ENCODE results near the gene KCTD13. TPM values are rescaled to one million over a fixed set of nuclear protein-coding genes. Genes with fewer than 3 reads are reported as not detected.

KCTD13 gene
- total RNA-seq, 4 donors from 2014 or later, result 3.7 to 8.6 (median 6.3) TPM

GRCh38 chr16:29968205-29968604 is 42.2 kb upstream of the KCTD13 start:
- ATAC-seq, result no peak
- H3K4me3 ChIP-seq, result no peak overlapping the region
- H3K27ac ChIP-seq, result no peak overlapping the region
- H3K9me3 ChIP-seq, result no peaks in the 10 kb centered on the region
- H3K36me3 ChIP-seq, result peaks cover 0 to 28% of the 10 kb centered on the region in 2 donors
- no peaks in the 10 kb centered on the region for H3K27me3 ChIP-seq
- TF ChIP-seq CTCF (IDR thresholded peaks at IDR 0.05 in 4 of 5, conservative IDR thresholded peaks at IDR 0.05 in 1 of 5), result no peak
- TF ChIP-seq POLR2A (IDR thresholded peaks at IDR 0.05), result no peak
- in situ Hi-C loops (cut with MboI; ENCODE audit: low sequenced_read_pairs in 4 of 4) (no loop called here), intact Hi-C loops (cut with DNase I; ENCODE audit: low total_unique reads) (no loop called here)
- peaks cover 0 to 3% of the 10 kb centered on the region in 2 donors for H3K4me1 ChIP-seq
- DNase-seq, result no peak

GRCh38 chr16:29963021-29963743 is 37.2 kb upstream of the KCTD13 start:
- Histone ChIP-seq H3K4me1 (peaks cover 6 to 12% of the 10 kb centered on the region in 2 donors), H3K4me3 (peak overlapping the region; percentile 67 to 95 (median 80)), H3K27ac (peak overlapping the region; percentile 74 to 94 (median 88)), H3K36me3 (peaks cover 0 to 16% of the 10 kb centered on the region in 2 donors), H3K27me3 (no peaks in the 10 kb centered on the region), H3K9me3 (no peaks in the 10 kb centered on the region)
- no peak for DNase-seq
- in situ Hi-C loops (cut with MboI; ENCODE audit: low sequenced_read_pairs in 4 of 4), result no loop called here
- ATAC-seq, result no peak
- intact Hi-C loops (cut with DNase I; ENCODE audit: low total_unique reads), result loop anchor here (5.0 kb wide), 1 partner anchor 34 kb away; the partner anchor contains the start of genes HIRIP3 and INO80E
- TF ChIP-seq POLR2A (IDR thresholded peaks at IDR 0.05) (no peak), CTCF (IDR thresholded peaks at IDR 0.05 in 4 of 5, conservative IDR thresholded peaks at IDR 0.05 in 1 of 5) (no peak)

GRCh38 chr16:29962344-29962994 is 36.4 kb upstream of the KCTD13 start:
- DNase-seq, result no peak
- TF ChIP-seq CTCF (IDR thresholded peaks at IDR 0.05 in 4 of 5, conservative IDR thresholded peaks at IDR 0.05 in 1 of 5), result no peak
- no peak for TF ChIP-seq POLR2A (IDR thresholded peaks at IDR 0.05)
- Histone ChIP-seq H3K4me1 (peaks cover 6 to 12% of the 10 kb centered on the region in 2 donors), H3K27ac (peak overlapping the region; percentile 74 to 94 (median 88)), H3K4me3 (peak overlapping the region; percentile 67 to 95 (median 80)), H3K27me3 (no peaks in the 10 kb centered on the region), H3K9me3 (no peaks in the 10 kb centered on the region), H3K36me3 (peaks cover 0 to 12% of the 10 kb centered on the region in 2 donors)
- in situ Hi-C loops (cut with MboI; ENCODE audit: low sequenced_read_pairs in 4 of 4) (no loop called here), intact Hi-C loops (cut with DNase I; ENCODE audit: low total_unique reads) (loop anchor here (5.0 kb wide), 1 partner anchor 35 kb away; the partner anchor contains the start of genes HIRIP3 and INO80E)
- peak in 1 of 2 donors; percentile 28 for ATAC-seq

GRCh38 chr16:29961479-29962343 is 35.7 kb upstream of the KCTD13 start, which contains the start of gene TMEM219:
TMEM219 (plus strand) TSS chr16:29962079; CDS start chr16:29963144, 1,065 bp downstream.
- peak; percentile 95 to 96 for ATAC-seq
- no peaks in the 10 kb centered on the region for H3K9me3 ChIP-seq
- H3K4me3 ChIP-seq, result peak within 1 kb of the TSS; percentile 67 to 95 (median 80)
- H3K27ac ChIP-seq, result peak within 1 kb of the TSS; percentile 74 to 94 (median 88)
- no peaks in the 10 kb centered on the region for H3K27me3 ChIP-seq
- DNase-seq, result peak; percentile 62 to 81
- peaks cover 6 to 12% of the 10 kb centered on the region in 2 donors for H3K4me1 ChIP-seq
- TF ChIP-seq POLR2A (IDR thresholded peaks at IDR 0.05) (peak; percentile 53 to 55), CTCF (IDR thresholded peaks at IDR 0.05 in 4 of 5, conservative IDR thresholded peaks at IDR 0.05 in 1 of 5) (peak; percentile 57 to 70 (median 67))
- intact Hi-C loops (cut with DNase I; ENCODE audit: low total_unique reads) (loop anchor here (1.0 to 5.0 kb wide), 3 partner anchors 35 to 171 kb away; partner anchors contain the start of genes HIRIP3, INO80E, KCTD13 and KIF22), in situ Hi-C loops (cut with MboI; ENCODE audit: low sequenced_read_pairs in 4 of 4) (no loop called here)
- H3K36me3 ChIP-seq, result peaks cover 0 to 12% of the 10 kb centered on the region in 2 donors

Data from gastrocnemius medialis (tissue), 4 donors.